ENCODE data around the gene MGAT5. TPM values are rescaled to one million over a fixed set of nuclear protein-coding genes. Genes with fewer than 3 reads are reported as not detected.

The MGAT5 gene
- total RNA-seq, 2 experiments from 2014 or later = 36.9 to 42.2 TPM

DNA sequence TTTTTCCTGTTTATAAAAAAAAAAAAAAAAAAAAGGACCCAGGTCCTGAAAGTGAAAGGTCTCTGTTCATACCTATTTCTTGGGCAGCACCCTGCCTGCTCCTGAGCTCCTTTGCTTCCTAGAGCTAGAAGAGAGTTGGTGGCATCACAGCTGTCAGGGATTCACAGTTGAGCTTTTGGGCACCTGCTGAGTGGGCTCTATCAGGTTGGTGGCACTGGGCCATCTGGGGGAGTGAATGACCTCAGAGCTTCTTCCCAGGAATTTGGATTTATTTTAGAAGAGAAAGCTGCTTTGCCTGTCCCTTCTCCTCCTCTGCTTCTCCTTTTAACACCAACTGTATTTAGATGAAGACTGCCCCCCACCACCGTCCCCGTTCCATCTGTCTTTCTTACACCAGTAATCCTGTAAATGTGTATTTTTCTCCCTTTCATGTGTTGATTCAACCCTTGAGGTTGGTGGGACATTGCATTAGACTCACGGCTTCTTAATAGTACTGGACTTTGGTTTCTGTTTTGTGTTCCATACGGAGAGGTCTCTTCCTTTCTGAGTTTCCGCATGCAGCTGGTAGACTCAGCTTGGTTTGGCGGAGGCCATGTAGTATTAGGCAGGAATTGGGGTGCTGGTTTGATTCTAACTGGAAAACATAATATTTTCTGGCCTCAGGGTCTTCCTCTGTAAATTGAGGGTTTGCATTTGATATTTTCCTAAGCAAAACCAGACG, 7.6 kb upstream of the MGAT5 start:
- H3K27me3 Mint-ChIP-seq = no peaks in the 10 kb centered on the region
- H3K36me3 Mint-ChIP-seq (ENCODE audit: low read depth) = no peaks in the 10 kb centered on the region
- ATAC-seq (no peak), DNase-seq (no peak)
- no peak for TF ChIP-seq CTCF (IDR thresholded peaks at IDR 0.05)
- H3K9me3 Mint-ChIP-seq = no peaks in the 10 kb centered on the region
- intact Hi-C loops (cut with micrococcal nuclease) = loop anchor here (5.0 kb wide), 1 partner anchor 36 kb away; no protein-coding TSS in a partner anchor
- H3K4me1 Mint-ChIP-seq (ENCODE audit: low read depth) = peaks cover 82% of the 10 kb centered on the region
- peak overlapping the region; percentile 71 for H3K27ac Mint-ChIP-seq
- ChIA-PET CTCF (interaction anchor here (0.5 to 5.5 kb wide), 26 partner anchors 8 to 359 kb away, joined by 3 to 104 read pairs (median 6); partner anchors contain the start of gene MGAT5), POLR2A (interaction anchor here (1.3 to 1.8 kb wide), 2 partner anchors 29 to 128 kb away, joined by 5 read pairs; no protein-coding TSS in a partner anchor)
- H3K4me3 Mint-ChIP-seq = peak overlapping the region; percentile 36

- H3K27ac Mint-ChIP-seq = no peak overlapping the region
- ChIA-PET CTCF (interaction anchor here (1.0 kb wide), 1 partner anchor 35 kb away, joined by 3 read pairs; no protein-coding TSS in a partner anchor), POLR2A (interaction anchor here (1.0 kb wide), 1 partner anchor 13 kb away, joined by 3 read pairs; no protein-coding TSS in a partner anchor)
- peaks cover 4% of the 10 kb centered on the region for H3K36me3 Mint-ChIP-seq (ENCODE audit: low read depth)
- intact Hi-C loops (cut with micrococcal nuclease) = loop anchor here (5.0 kb wide), 1 partner anchor 35 kb away; no protein-coding TSS in a partner anchor
- DNase-seq = no peak
- no peaks in the 10 kb centered on the region for H3K27me3 Mint-ChIP-seq
- peaks cover 92% of the 10 kb centered on the region for H3K4me1 Mint-ChIP-seq (ENCODE audit: low read depth)
- no peak for TF ChIP-seq CTCF (IDR thresholded peaks at IDR 0.05)
- no peak overlapping the region for H3K4me3 Mint-ChIP-seq
- no peaks in the 10 kb centered on the region for H3K9me3 Mint-ChIP-seq
- no peak for ATAC-seq
Measured at GRCh38 chr2:134247679-134248078, 6.2 kb upstream of the MGAT5 start.

DNA sequence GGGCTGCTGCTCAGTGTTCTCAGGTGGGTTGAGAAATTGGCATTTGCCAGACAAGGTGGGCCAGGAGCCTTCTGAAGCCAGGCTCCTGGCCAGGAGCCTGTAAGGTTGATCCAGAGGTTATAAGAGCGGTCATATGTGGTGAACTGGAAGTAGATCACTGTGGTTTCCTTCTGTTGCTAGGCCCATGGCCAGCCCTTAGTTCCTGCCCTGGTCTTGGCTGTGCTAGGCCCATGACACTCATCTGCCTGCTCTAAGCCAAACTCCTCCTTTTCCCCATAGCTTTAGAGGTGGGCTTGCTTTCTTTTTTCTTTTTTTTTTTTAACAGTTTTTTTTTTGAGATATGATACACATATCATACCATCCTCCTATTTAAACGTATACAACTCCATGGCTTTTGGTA, 5.0 kb upstream of the MGAT5 start:
- no peaks in the 10 kb centered on the region for H3K27me3 Mint-ChIP-seq
- no peak overlapping the region for H3K4me3 Mint-ChIP-seq
- ChIA-PET CTCF (interaction anchor here (0.9 kb wide), 1 partner anchor 130 kb away, joined by 4 read pairs; no protein-coding TSS in a partner anchor), POLR2A (interaction anchor here (1.0 kb wide), 1 partner anchor 15 kb away, joined by 3 read pairs; no protein-coding TSS in a partner anchor)
- no peak for TF ChIP-seq CTCF (IDR thresholded peaks at IDR 0.05)
- no peak overlapping the region for H3K27ac Mint-ChIP-seq
- H3K9me3 Mint-ChIP-seq = no peaks in the 10 kb centered on the region
- peaks cover 8% of the 10 kb centered on the region for H3K36me3 Mint-ChIP-seq (ENCODE audit: low read depth)
- intact Hi-C loops (cut with micrococcal nuclease) = loop anchor here (5.0 kb wide), 1 partner anchor 33 kb away; no protein-coding TSS in a partner anchor
- peaks cover 97% of the 10 kb centered on the region for H3K4me1 Mint-ChIP-seq (ENCODE audit: low read depth)
- ATAC-seq (no peak), DNase-seq (no peak)

DNA sequence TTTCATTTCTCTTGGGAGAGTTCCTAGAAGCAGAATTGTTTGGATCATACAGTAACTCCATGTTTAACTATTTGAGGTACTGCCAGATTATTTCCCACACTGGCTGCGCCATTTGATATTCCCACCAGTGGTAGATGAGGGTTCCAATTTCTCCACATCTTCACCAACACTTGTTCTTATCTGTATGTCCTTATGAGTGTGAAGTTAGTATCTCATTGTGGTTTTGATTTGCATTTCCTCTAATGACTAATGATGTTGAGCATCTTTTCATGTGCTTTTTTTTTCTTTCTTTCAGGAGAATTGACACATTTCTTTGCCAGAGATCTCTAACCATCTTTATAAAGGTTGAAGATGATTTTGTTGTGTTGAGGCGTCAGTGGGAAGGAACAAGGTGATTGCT, 4.1 kb upstream of the MGAT5 start:
- intact Hi-C loops (cut with micrococcal nuclease) = loop anchor here (2.0 to 10.0 kb wide), 5 partner anchors 17 to 165 kb away; no protein-coding TSS in a partner anchor
- ChIA-PET CTCF (interaction anchor here (0.6 to 5.5 kb wide), 5 partner anchors 11 to 131 kb away, joined by 3 to 35 read pairs (median 3); no protein-coding TSS in a partner anchor), POLR2A (interaction anchor here (1.4 to 1.7 kb wide), 3 partner anchors 33 to 131 kb away, joined by 3 to 7 read pairs (median 3); no protein-coding TSS in a partner anchor)
- Mint-ChIP-seq H3K4me3 (no peak overlapping the region), H3K27ac (peak overlapping the region; percentile 55), H3K4me1 (ENCODE audit: low read depth) (peaks cover 97% of the 10 kb centered on the region), H3K27me3 (no peaks in the 10 kb centered on the region), H3K9me3 (no peaks in the 10 kb centered on the region), H3K36me3 (ENCODE audit: low read depth) (peaks cover 16% of the 10 kb centered on the region)
- TF ChIP-seq CTCF (IDR thresholded peaks at IDR 0.05) = no peak
- DNase-seq (no peak), ATAC-seq (peak; percentile 22)
